Putamen (tissue), 1 donor: ENCODE results near the gene TMEM213.

Experiments
- DNase-seq: peaks from one replicate; pipeline ENCODE4 v3.0.0-alpha.2; 2016; ENCODE audit warnings: low spot score

TMEM213 gene

GRCh38 chr7:138797715-138798320 is at the start of gene TMEM213, which contains the start of gene ATP6V0A4:
Gene TMEM213, plus strand, starts transcription at chr7:138797994. Its CDS starts 111 bp downstream, at chr7:138798105.
Gene ATP6V0A4, minus strand, starts transcription at chr7:138798196. Its CDS starts 26,949 bp downstream, at chr7:138771247.
- no peak for DNase-seq

- DNase-seq = no peak
Measured at GRCh38 chr7:138748666-138749065, 49.1 kb upstream of the TMEM213 start.

GRCh38 chr7:138749960-138750359 is 47.8 kb upstream of the TMEM213 start:
- no peak for DNase-seq

GRCh38 chr7:138750473-138750872 is 47.3 kb upstream of the TMEM213 start:
- no peak for DNase-seq

GRCh38 chr7:138750901-138751464 is 46.8 kb upstream of the TMEM213 start:
- DNase-seq = no peak

GRCh38 chr7:138752518-138753149 is 45.2 kb upstream of the TMEM213 start:
- DNase-seq = no peak

GRCh38 chr7:138753150-138753518 is 44.7 kb upstream of the TMEM213 start:
- DNase-seq = no peak

- DNase-seq = no peak
Measured at GRCh38 chr7:138753610-138754009, 44.2 kb upstream of the TMEM213 start.

GRCh38 chr7:138755331-138755747 is 42.5 kb upstream of the TMEM213 start:
- no peak for DNase-seq

GRCh38 chr7:138755842-138756590 is 41.8 kb upstream of the TMEM213 start:
- DNase-seq = no peak

GRCh38 chr7:138756591-138757242 is 41.1 kb upstream of the TMEM213 start:
- no peak for DNase-seq

- DNase-seq = no peak
Measured at GRCh38 chr7:138768241-138768640, 29.6 kb upstream of the TMEM213 start.

- DNase-seq = no peak
Measured at GRCh38 chr7:138770904-138771303, 26.9 kb upstream of the TMEM213 start.

- no peak for DNase-seq
Measured at GRCh38 chr7:138773176-138773575, 24.6 kb upstream of the TMEM213 start.

GRCh38 chr7:138773817-138774216 is 24.0 kb upstream of the TMEM213 start:
- DNase-seq = no peak

GRCh38 chr7:138776166-138776833 is 21.5 kb upstream of the TMEM213 start:
- no peak for DNase-seq

- DNase-seq = no peak
Measured at GRCh38 chr7:138781004-138781403, 16.8 kb upstream of the TMEM213 start.

GRCh38 chr7:138784692-138785091 is 13.1 kb upstream of the TMEM213 start:
- DNase-seq = no peak

GRCh38 chr7:138785587-138786437 is 12.0 kb upstream of the TMEM213 start:
- no peak for DNase-seq

GRCh38 chr7:138796038-138796615 is 1.7 kb upstream of the TMEM213 start:
- no peak for DNase-seq
